Activated CD8-positive, alpha-beta memory T cell treated with anti-CD3 and anti-CD28 coated beads for 24 hours (primary cell): ENCODE results near the gene OR3A2.
"Not testable (repeated sequence)": the region's sequence is repeated elsewhere in the genome, so short reads cannot be mapped to it uniquely, and the experiment has no call there.

Source experiments
- DNase-seq: peaks from one replicate; pipeline ENCODE4 v3.0.0-alpha.2; 2020

OR3A2 gene

GRCh38 chr17:3282901-3283300, 103.2 kb downstream of the OR3A2 start:
- no peak for DNase-seq

GRCh38 chr17:3276126-3276525, 110.0 kb downstream of the OR3A2 start:
- DNase-seq = no peak

GRCh38 chr17:3271072-3271848, 114.8 kb downstream of the OR3A2 start:
- no peak for DNase-seq

GRCh38 chr17:3260600-3260999, 125.5 kb downstream of the OR3A2 start:
- DNase-seq = no peak

GRCh38 chr17:3260163-3260562, 125.9 kb downstream of the OR3A2 start:
- DNase-seq = no peak

GRCh38 chr17:3256575-3256974, 129.5 kb downstream of the OR3A2 start:
- DNase-seq = no peak

GRCh38 chr17:3249013-3249412, 137.1 kb downstream of the OR3A2 start:
- not testable (repeated sequence) for DNase-seq

- DNase-seq = not testable (repeated sequence)
Measured at GRCh38 chr17:3244841-3245240, 141.3 kb downstream of the OR3A2 start.

- DNase-seq = not testable (repeated sequence)
Measured at GRCh38 chr17:3241044-3241443, 145.1 kb downstream of the OR3A2 start.

GRCh38 chr17:3238685-3239084, 147.4 kb downstream of the OR3A2 start:
- DNase-seq = not testable (repeated sequence)

GRCh38 chr17:3232300-3232699, 153.8 kb downstream of the OR3A2 start:
- not testable (repeated sequence) for DNase-seq
